HepG2 (cell line): Measurements from ENCODE around the gene OSBPL1A. TPM values are rescaled to one million over a fixed set of nuclear protein-coding genes. Genes with fewer than 3 reads are reported as not detected.
A peak's percentile ranks its signal among the peaks of the same experiment; 100 is the strongest.

Experiments used
- DR1 ChIP-seq: sonication (generic); formaldehyde crosslinking; IDR thresholded peaks from 2 replicates; pipeline ENCODE4 v1.8.0; 2021; ENCODE audit warnings: mild to moderate bottlenecking, missing genetic modification reagents, inconsistent platforms
- GATA4 ChIP-seq: sonication (generic); IDR thresholded peaks from 2 replicates; pipeline ENCODE4 v1.6.1; 2016; ENCODE audit warnings: antibody characterized with exemption, low read depth, borderline replicate concordance
- HMG20B ChIP-seq: conservative IDR thresholded peaks from 2 replicates; pipeline ENCODE4 v1.6.1; 2016; ENCODE audit warnings: missing genetic modification reagents, missing compliant biosample characterization
- NR2C2 ChIP-seq: sonication (generic); formaldehyde crosslinking; IDR thresholded peaks from 2 replicates; pipeline ENCODE4 v1.4.0; 2020; ENCODE audit warnings: missing genetic modification reagents, mild to moderate bottlenecking, moderate library complexity, borderline replicate concordance
- PRDM15 ChIP-seq: sonication (generic); formaldehyde crosslinking; IDR thresholded peaks from 2 replicates; pipeline ENCODE4 v1.4.0; 2020; ENCODE audit warnings: missing genetic modification reagents
- RBFOX2 ChIP-seq: fragments of 200-400 bp; formaldehyde crosslinking; IDR thresholded peaks from 2 replicates; pipeline ENCODE4 v1.6.1; 2017; ENCODE audit warnings: low read depth, mild to moderate bottlenecking, low read length
- REXO4 ChIP-seq: sonication (generic); formaldehyde crosslinking; IDR thresholded peaks from 2 replicates; pipeline ENCODE4 v1.8.0; 2022; ENCODE audit warnings: missing genetic modification reagents, mild to moderate bottlenecking, borderline replicate concordance
- SP4 ChIP-seq: sonication (generic); formaldehyde crosslinking; IDR thresholded peaks from 2 replicates; pipeline ENCODE4 v1.8.1; 2023; ENCODE audit warnings: mild to moderate bottlenecking, missing genetic modification reagents
- TCF12 ChIP-seq, 2 experiments: fragments of 450-650 bp in 1 of 2; sonication (generic) in 1 of 2; formaldehyde crosslinking in 1 of 2; IDR thresholded peaks; 2 replicates each; pipeline versions ENCODE4 v1.6.1 to v1.8.0; 2017 to 2022; ENCODE audit warnings: antibody characterized with exemption in 1 of 2, mild to moderate bottlenecking in 1 of 2, missing genetic modification reagents in 1 of 2, moderate library complexity in 1 of 2
- UBTF ChIP-seq: sonication (generic); formaldehyde crosslinking; IDR thresholded peaks from 2 replicates; pipeline ENCODE4 v1.4.0; 2020; ENCODE audit warnings: mild to moderate bottlenecking, missing genetic modification reagents
- ZFP82 ChIP-seq: sonication (generic); formaldehyde crosslinking; IDR thresholded peaks from 2 replicates; pipeline ENCODE4 v1.5.1; 2020; ENCODE audit warnings: mild to moderate bottlenecking, missing genetic modification reagents, borderline replicate concordance
- ZKSCAN1 ChIP-seq: fragments of 150-350 bp; IDR thresholded peaks from 2 replicates; pipeline ENCODE4 v1.6.1; 2014; ENCODE audit warnings: low read length
- ZNF281 ChIP-seq: sonication (generic); formaldehyde crosslinking; IDR thresholded peaks from 2 replicates; pipeline ENCODE4 v1.4.0; 2020; ENCODE audit warnings: missing genetic modification reagents, borderline replicate concordance
- ZNF30 ChIP-seq: sonication (generic); formaldehyde crosslinking; IDR thresholded peaks from 2 replicates; pipeline ENCODE4 v1.5.0; 2020; ENCODE audit warnings: mild to moderate bottlenecking, missing genetic modification reagents
- ZNF431 ChIP-seq: sonication (generic); formaldehyde crosslinking; IDR thresholded peaks from 2 replicates; pipeline ENCODE4 v1.9.0; 2022; ENCODE audit warnings: missing genetic modification reagents, low read depth, mild to moderate bottlenecking, borderline replicate concordance
- ZNF501 ChIP-seq: sonication (generic); formaldehyde crosslinking; IDR thresholded peaks from 2 replicates; pipeline ENCODE4 v1.5.1; 2020; ENCODE audit warnings: mild to moderate bottlenecking, moderate library complexity, missing genetic modification reagents
- ZNF788 ChIP-seq: sonication (generic); formaldehyde crosslinking; IDR thresholded peaks from 2 replicates; pipeline ENCODE4 v1.5.0; 2020; ENCODE audit warnings: mild to moderate bottlenecking, missing genetic modification reagents, borderline replicate concordance
- polyA plus RNA-seq, 8 experiments: library from polyadenylated mRNA; depleted of rRNA in 3 of 8; stranded (reverse) in 7 of 8; unstranded in 1 of 8; fragments of >200 nt; fragmentation: Illumina TruSeq in 4 of 8; extraction: Trizol in 4 of 8; gene quantifications; 2 replicates each; pipeline versions ENCODE4 v1.2.1 to v1.2.3, GENCODE V29; 2011 to 2016; ENCODE audit warnings: low read depth in 4 of 8, missing spikeins in 1 of 8, mixed read lengths in 1 of 8; ENCODE audit not compliant: insufficient read depth in 1 of 8
- total RNA-seq, 5 experiments: library from RNA; depleted of rRNA; stranded (reverse); fragments of >200 nt; fragmentation: Illumina TruSeq; extraction: Trizol; gene quantifications; 2 replicates each; pipeline ENCODE4 v1.2.3, GENCODE V29; 2016; ENCODE audit warnings: low read depth in 1 of 5

OSBPL1A gene
- total and polyA plus RNA-seq, 2 of the 13 experiments (the other 11 are each of a cell fraction or from before 2014, with no cell fraction given), result 0.02 TPM; not detected in 1

- no peak for TF ChIP-seq ZNF788
- TF ChIP-seq GATA4, result no peak
- peak; percentile 93 for TF ChIP-seq RBFOX2
- TF ChIP-seq TCF12 (IDR thresholded peaks at IDR 0.05), result no peak
- TF ChIP-seq TCF12 (CRISPR knock-in tag; IDR thresholded peaks at IDR 0.05), result peak; percentile 40; the same call in 1 of the 2 replicates
- 0 out of 2 replicates have a peak, but pooled peaks have one; percentile 27 for TF ChIP-seq REXO4 (CRISPR knock-in tag)
- TF ChIP-seq ZFP82 (CRISPR knock-in tag), result 0 out of 2 replicates have a peak, but pooled peaks have one; percentile 45
- peak; percentile 27; the same call in 1 of the 2 replicates for TF ChIP-seq ZNF431 (CRISPR knock-in tag)
- TF ChIP-seq NR2C2 (CRISPR knock-in tag), result peak; percentile 100
- peak; percentile 19; the same call in 1 of the 2 replicates for TF ChIP-seq ZNF501 (CRISPR knock-in tag)
- no peak for TF ChIP-seq HMG20B (CRISPR knock-in tag)
- TF ChIP-seq DR1 (CRISPR knock-in tag), result no peak
- 0 out of 2 replicates have a peak, but pooled peaks have one; percentile 29 for TF ChIP-seq ZNF30 (CRISPR knock-in tag)
- peak; percentile 69; the same call in 1 of the 2 replicates for TF ChIP-seq SP4 (CRISPR knock-in tag)
- TF ChIP-seq ZNF281 (CRISPR knock-in tag), result 0 out of 2 replicates have a peak, but pooled peaks have one; percentile 37
- no peak for TF ChIP-seq ZKSCAN1
- peak; percentile 71; the same call in 1 of the 2 replicates for TF ChIP-seq UBTF
- TF ChIP-seq PRDM15 (CRISPR knock-in tag), result 0 out of 2 replicates have a peak, but pooled peaks have one; percentile 13
These were observed 29.0 kb upstream of the OSBPL1A start, which contains the start of gene IMPACT (continued) for GRCh38 chr18:24426398-24427294.
